GM21529 (cell line): ENCODE data around the gene KRT73.

Source experiments
- ATAC-seq: cut with Tn5 transposase; IDR thresholded peaks from one replicate; pipeline ENCODE4 v1.9.1; 2021; ENCODE audit not compliant: unreplicated experiment

The KRT73 gene

DNA sequence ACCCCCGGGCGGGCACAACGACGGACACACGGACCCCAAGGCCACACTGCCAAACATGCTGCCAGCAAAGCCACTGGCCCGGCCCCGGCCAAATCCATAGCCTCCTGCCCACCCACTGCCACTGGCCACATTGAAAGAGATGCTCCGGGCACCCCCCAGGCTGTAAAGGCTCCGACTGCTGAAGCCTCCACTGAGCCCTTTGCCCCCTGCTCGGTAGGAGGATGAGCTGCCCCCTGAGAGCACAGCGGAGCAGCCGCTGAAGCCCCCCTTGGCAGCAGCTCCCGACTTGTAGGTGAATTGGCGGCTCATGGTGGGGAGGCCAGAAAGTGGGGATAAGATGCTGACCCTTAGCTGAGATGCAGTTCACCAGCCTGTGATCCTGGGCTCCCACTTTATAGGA lies at the start of gene KRT73:
TSS of gene KRT73 (minus strand) at position 344 of the 400 bp plus-strand sequence. CDS start at position 309, 35 bp downstream.
- no peak for ATAC-seq

DNA sequence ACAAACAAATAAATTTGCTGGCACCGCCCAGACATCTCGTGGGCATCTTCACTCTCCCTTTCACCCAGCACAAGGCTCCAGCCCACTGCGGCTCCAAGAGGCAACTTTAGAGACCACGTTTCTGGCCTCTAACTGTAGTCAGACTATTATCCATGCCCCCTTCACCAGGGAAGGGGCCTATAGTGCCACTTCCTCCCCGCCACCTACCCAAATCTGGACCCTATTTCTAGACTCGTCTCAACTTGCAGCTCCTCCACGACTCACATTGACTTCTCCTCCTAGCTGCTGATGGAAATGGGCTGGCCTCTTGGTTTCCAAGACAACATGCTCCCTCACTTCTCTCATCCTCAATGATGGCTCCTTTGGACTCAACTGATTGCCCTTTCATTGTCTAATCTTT lies 49.6 kb upstream of the KRT73 start:
- no peak for ATAC-seq

DNA sequence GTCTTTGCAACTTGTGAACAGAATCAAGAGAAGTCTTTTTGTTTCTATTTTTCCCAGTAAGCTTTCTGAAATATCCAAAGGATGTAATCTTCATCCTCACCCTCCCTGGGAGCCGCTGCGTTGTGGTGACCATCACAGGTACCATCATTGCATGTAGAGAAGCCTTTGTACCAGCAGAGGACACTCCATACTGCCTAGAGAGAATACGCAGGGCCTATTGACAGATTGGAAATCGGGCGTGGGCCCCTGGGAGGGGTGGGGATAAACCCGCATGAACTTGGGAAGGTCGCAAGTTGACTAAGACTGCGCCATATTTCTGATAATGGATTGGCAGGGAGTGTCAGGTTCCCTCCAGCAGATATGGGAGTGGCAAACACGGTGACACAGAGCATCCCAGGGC lies 49.1 kb upstream of the KRT73 start:
- no peak for ATAC-seq

DNA sequence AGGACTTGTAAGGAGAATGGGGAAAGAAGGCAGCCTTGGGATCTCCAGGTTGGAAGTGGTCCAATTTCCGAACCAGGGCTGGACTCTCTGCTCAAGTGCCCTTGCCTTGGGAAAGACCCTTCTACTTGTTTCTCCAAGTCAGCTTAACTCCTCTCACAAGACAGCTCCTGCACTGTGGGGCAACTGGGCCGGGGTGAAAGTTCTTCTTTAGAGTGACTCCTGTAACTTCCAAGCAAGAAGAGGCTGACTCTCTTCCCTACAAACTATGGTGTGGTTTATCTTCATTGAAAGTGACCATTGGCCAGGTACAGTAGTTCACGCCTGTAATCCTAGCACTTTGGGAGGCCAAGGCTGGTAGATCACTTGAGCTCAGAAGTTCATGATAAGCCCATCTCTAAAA lies 48.1 kb upstream of the KRT73 start:
- ATAC-seq, result no peak

DNA sequence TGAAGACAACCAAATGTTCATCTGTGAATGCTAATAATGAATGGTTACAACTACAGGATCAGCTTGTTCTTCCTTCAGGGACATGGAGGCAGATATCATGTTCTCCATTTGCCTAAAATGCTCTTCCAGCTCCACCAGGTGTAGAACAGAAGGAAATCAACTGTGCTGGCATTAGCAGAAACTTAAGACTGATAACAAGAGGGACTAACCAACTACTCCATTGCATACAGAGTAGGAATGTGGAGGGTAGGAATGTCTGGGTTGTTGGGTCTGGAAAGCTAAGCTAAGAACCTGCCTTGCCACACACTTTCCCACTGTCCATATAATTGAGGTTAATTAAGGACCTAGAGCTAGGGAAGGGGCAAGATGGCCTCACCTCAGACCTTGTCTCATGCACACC lies 45.1 kb upstream of the KRT73 start:
- no peak for ATAC-seq

DNA sequence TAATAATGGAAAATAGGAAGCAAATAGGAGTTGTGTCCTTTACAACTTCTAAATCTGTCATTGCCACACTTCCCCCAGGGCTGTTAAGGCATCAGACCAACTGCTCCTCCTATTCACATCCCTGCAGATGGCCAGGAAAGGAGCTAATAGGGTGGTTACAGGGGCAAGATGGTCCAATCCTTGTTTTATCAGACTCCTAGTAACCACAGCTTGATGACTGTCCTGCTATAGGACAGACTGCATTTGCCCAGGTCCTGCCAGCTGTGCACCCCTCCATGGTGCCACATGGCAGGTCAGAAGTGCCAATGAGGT lies 44.5 kb upstream of the KRT73 start:
- no peak for ATAC-seq

DNA sequence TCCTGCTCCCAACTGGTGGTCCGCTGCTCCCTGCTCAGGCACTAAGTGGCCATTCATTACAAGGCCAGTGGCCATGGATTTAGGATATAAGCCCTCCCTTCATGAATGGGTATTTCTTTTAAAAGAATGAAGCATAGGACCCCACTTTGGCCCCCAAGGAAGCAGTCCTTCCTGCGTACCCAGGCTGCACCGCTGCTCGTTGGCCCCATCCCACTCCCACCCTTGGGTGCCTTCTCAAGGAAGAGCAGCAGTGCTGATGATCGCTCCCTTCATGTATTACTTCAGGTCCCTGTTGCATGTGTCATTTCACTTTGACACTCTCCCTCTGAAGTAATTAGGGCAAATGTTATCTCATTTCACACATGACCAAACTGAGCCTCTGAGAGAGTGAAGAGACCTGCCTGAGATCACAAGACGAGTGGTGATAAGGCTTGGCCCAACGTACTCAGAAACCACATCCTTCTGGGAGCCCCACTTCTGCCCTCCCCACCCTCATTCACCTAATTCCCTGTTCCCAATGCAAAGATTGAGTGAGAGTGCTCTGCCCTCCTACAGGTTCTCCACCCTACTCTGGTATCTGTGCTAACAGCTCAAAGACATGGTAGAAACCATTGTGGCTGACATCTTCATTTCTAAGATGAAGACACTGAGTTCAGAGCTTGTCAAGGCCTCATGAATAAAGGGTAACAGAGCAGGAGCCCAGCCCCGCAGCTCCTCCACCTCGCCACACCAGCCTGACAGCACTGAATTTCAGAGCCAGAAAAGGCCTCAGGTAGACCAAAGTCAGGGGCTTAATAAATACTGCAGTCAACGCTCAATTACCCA lies 43.9 kb upstream of the KRT73 start:
- ATAC-seq, result no peak

DNA sequence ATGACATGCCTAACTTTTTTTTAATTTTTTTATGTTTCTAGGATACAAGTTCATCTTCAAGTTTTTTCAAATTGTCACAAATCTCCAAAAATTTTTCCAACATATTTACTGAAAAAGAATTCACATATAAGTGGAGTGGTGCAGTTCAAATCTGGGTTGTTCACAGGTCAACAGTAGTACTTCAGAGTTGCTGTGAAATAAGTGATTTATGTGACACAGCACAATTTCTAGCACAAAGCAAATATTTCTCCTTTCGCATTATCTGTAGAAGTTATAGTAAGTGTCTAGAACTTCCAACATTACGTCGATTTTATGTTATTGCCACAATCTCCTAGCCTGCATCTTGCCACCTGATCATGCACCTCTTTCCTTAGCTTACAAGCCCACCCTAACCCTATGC lies 43.3 kb upstream of the KRT73 start:
- ATAC-seq, result no peak

DNA sequence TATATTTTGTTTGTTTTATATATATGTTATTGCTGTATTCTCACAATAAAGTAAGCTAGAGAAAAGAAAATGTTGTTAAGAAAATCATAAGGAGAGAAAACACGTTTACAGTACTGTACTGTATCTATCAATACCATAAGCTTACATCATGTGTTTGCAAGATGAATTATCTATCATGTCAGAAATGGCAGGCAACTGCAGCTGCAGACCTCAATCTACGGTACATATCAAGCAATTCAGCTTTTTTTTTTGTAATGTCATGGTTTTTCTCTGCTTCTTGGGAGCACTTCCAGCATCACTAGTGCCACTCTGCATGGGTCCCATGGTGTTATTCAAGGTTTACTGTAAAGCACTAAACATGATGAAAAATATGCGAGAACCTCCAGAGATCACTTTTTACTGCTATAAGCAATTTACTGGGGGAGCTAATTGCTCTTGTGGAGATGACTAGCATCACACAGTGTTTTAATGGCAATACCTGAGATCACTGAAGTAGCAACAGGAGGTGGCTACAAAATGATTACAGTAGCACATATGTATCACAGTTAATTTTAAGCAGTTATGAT lies 42.7 kb upstream of the KRT73 start:
- no peak for ATAC-seq

DNA sequence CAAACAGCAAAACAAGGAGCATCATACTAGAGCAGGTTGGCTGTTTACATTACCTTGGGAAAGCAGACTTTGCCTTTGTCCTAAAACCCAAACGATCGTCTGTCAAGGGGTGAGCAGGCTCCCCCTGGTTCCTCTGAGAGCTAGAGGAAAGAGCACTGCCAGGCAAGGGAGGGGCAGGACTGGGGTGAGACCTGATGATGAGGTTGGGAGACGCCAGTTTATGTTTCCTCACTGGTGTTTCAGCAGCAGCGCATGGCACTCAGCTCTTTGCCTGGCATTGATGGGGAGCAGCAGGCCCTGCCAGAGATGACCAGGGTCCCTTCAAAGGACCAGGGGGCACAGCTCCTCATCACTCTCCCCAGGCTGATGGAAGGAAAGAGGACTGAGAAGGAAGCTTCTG lies 41.6 kb upstream of the KRT73 start:
- ATAC-seq, result no peak

DNA sequence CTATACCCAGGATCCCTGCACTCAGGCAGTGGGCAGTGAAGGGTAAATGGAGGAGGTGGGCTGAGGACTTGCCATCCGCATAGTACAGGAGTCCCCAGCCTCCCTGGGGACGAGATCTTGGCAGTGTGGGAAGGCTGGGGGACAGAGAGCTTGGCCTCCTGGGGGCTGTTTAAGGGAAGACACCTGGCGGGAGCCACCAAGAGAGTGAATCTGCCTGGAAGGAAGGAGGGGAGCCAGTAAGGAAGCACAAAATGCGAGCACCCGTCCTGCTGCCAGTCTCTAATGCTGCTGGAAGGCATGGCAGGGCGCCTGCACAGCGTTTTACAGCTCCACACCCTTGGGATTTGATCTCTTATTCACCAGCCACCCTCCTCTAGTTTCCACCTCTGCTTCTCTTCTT lies 41.0 kb upstream of the KRT73 start:
- ATAC-seq, result no peak

DNA sequence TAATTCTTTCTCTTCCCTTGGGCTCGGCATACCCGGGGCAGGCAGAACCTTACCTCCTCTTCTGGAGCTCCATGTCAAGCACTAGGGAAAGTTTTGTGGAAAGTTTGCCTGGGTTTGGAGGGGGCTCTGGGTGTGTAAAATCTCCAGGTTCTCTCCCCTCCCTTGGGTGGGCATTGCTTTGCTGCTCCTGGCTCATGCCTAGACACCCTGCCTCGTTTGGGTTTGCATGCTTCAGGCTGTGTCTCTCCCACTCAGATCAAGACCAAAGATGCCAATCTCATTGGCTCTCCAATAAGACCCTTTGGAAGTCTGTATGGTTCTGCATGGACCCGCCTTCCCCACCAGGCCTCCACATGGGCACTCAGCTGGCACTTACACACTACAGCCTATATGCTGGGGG lies 39.8 kb upstream of the KRT73 start:
- no peak for ATAC-seq

DNA sequence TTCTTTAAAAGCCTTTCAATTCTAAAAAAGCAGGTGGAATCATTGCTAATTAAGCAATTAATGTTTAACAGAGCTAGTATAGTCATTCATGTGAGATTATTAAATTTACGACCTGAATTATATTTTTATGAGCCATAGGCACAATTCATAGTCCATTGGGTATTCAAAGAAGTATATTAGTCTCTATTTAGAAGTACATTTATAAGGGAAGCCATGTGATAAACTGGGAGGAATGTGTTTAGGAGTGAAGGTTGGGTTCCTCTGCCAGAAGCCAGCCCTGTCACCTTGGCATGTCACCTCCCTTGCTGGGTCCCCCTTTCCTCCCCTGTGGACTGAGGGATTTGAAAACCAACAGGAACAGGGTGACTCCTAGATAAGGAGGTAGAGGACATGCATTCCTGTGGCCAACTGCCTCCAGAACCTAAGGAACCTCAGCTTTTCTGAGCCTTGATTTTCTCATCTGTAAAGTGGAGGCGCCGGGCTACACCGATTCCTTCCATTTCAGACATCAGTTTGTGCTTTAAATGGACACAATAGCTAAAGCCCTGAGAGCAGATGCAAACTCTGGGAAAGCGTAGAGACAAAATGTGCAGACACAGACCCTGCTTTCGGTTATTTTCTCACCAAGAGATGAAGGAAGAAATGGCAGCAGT lies 39.0 kb upstream of the KRT73 start:
- no peak for ATAC-seq

DNA sequence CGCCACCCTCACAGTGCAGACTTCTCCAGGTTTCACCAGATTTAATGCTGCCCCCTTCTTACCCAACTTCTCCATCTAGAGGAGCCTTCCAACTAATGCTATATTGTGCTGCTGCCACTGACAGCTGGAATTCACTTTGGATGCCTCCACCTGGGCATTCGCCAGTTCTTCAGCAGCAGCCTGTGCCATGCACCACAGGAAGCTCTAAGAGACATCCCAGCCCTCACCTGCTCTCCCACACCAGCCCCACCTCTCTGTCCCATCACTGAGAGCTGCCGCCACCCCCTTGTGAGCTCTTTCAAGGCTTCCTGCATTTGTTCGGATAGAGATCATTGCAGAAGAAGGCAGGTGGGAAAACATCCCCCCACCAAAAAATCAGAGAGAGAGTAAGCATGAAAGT lies 38.3 kb upstream of the KRT73 start:
- no peak for ATAC-seq

DNA sequence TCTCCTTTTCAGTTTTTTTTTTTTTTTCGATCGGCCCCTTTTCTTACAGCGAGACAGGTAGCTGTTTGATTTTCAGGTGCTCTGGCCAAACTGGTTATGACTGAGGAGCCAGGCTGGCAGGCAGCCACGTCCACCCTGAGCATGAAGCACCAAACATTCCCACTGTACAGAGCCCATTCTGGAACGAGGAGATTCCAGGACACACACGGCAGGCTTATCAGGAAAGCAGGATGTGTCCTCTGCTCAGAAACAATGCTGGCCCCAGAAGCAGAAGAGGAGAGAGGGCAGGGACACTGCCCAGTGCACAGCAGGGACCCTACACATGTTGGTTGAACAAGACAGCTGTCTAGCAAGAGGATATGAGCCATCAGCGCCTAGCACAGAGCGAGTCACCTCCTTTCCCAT lies 37.4 kb upstream of the KRT73 start:
- no peak for ATAC-seq

DNA sequence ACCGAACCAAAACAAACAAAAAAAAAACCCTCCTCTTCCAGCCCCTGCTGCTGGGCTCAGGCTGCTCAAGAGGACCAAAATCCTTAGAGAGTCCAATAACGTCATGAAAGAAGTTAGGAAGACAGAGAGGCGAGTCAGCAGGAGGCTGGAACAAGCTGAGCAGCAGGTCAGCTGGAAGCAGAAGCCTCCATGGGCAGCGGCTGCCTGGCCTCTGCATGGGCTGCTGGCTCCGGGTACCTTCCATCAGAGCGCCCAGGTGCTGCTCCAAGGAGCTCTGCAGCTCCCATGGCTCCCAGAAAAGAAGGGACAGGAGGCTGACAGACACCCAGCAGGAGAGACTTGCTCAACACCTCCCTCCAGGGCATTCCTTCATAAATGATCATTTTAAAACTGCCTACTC lies 36.9 kb upstream of the KRT73 start:
- no peak for ATAC-seq

DNA sequence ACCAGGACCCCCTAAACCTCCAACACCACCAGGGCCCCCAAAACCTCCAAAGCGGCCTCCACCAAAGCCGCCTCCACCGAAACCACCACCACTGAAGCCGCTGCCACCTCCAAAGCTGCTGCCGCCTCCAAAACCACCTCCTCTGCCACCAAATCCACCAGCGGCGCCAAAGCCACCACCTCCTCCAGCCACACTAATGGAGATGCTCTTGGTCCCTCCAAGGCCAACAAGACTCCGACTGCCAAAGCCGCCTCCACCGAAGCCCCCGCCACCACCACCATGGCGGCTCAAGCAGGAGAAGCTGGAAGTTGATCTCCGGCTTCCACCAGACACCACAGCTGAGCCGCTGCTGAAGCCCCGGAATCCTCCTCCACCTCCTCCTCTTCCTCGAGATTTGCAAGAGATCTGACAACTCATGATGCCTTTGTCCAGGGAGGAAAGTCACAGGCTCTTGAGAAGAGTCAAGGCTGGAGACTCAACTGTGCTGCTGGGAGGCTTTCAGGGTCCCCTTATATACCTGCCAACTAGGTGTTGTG lies 33.4 kb upstream of the KRT73 start, which contains the start of gene KRT2:
TSS of gene KRT2 (minus strand) at position 486 of the 536 bp plus-strand sequence. CDS start at position 417, 69 bp downstream.
- no peak for ATAC-seq

DNA sequence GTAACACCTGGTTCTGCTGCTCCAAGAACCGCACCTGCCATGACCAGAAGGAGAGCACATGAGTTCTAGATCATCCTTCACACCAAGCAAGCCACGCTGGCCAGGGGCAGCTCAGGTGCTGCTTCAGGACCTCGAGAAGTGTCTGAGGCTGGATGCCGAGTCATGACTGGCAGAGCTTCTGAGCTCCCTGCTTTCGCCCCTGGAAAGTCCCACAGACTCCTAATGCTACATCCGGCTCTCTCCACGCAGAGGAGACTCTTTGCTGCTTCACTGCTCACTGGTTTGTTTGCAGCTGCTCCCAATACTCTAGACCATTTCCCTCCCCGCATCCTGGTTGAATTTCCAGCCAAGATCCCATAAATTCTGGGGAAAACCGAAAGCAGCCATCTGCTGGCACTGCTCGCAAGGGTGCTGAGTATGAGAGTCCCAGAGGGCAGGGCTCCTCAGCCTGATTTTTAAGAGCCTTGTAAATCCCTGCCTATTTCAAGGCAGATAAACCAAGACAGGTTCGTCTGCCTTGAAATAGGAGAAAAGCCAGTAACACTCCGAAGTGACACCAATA lies 32.2 kb upstream of the KRT73 start:
- ATAC-seq, result no peak

DNA sequence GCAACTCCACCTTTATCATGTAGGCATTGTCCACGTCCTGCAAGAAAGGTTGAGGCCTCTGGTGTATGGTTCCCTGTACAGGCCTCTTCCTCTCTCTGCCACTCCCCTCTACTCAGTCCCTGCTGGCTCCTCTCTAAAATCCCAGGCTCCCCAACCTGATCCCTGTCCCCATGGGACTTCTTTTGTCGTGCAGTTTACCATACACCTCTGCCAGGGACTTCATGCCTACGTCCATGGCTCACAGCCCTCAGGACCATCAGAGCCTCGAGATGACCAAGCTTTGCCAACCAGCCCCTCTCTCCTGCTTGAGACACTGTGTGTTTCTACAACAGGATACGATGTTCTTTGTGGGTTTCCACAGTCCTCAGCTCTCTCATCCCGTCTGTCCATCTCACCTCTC lies 30.7 kb upstream of the KRT73 start:
- no peak for ATAC-seq

DNA sequence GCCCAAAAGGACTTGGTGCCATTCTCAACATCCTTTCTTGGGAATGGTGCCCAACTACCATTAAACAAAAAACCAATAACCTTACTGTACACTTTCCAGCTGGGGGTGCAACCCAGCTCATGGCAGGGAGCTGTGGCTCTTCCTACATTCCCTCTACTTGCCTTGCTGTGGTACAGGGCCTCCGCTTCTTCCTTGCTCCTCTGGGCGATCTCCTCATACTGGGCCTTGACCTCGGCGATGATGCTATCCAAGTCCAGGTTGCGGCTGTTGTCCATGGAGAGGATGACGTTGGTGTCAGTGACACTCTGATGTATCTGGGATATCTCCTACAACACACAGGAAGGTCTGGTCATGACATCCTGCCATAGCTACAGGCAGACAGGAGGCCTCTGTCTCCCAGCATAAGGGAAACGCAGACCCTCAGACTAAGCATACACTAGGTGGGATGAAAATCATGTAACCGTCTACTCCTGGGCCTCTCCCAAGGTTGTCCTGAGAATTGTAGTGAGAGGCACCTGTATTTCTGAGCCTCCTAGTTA lies 29.7 kb upstream of the KRT73 start:
- ATAC-seq, result no peak

DNA sequence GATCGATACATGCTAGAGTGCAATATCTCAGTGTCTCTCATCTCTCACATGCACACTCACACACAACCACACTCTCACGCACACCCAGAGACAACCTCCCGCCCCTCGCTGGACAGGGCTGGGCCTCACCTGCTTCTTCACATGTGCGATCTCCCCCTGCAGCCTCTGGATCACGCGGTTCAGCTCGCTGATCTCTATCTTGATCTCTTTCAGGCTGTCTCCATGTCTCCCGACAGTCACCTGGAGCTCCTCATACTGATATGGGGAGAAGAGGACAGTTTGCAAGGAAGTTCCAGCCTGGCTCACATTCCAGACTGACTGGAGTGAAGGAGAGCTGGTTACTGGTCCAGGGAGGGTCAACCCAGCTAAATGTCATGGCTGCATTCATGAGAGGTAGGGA lies 29.2 kb upstream of the KRT73 start:
- no peak for ATAC-seq

DNA sequence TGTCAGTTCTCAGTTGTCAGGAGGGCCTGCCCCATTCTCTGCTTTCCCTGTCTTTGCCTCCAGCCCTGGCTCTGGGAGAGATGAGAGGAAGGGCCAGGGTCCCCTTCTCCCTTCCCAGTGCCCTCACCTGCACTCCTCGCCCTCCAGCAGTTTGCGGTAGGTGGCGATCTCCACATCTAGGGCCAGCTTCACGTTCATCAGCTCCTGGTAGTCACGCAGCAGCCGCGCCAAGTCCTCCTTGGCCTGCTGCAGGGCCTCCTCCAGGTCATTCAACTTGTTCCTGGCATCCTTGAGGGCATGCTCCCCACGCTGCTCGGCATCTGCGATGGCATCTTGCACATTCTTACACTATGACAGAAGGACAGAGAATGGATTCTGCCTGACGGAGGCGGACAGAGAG lies 28.3 kb upstream of the KRT73 start:
- no peak for ATAC-seq
